ENCODE measurements around the gene TMEM253.

The TMEM253 gene

GRCh38 chr14:21088687-21089086, 12.2 kb upstream of the TMEM253 start:
- CTCF ChIA-PET = interaction anchor here (1.4 to 4.0 kb wide), 7 partner anchors 16 to 392 kb away, joined by 3 to 42 read pairs (median 16); partner anchors contain the start of gene ARHGEF40
- peaks cover 11 to 85% of the 10 kb centered on the region in 2 experiments; a peak in 2 of 3 replicates for H3K36me3 ChIP-seq (ENCODE audit: control insufficient read depth in 2 of 2, insufficient read depth in 1 of 2, low read length in 2 of 2)
- POLR2A ChIA-PET = interaction anchor here (0.9 to 9.9 kb wide), 4 partner anchors 9 to 17 kb away, joined by 3 to 71 read pairs (median 4); partner anchors contain the start of genes ARHGEF40 and ZNF219
- H3K4me3 ChIP-seq (ENCODE audit: low read depth, low read length) = no peak overlapping the region
- H3K4me1 ChIP-seq (ENCODE audit: control insufficient read depth, insufficient read depth, low read length) = peaks cover under 1% of the 10 kb centered on the region; the same call in 1 of the 2 replicates
- TF ChIP-seq ZNF133 (tag by site-specific recombination; IDR thresholded peaks at IDR 0.05) (no peak), ZNF514 (tag by site-specific recombination; IDR thresholded peaks at IDR 0.05) (no peak), ZBTB20 (tag by site-specific recombination; IDR thresholded peaks at IDR 0.05) (no peak), HIC1 (tag by site-specific recombination; IDR thresholded peaks at IDR 0.05) (no peak), WT1 (tag by site-specific recombination; IDR thresholded peaks at IDR 0.05) (no peak), ZNF610 (tag by site-specific recombination; IDR thresholded peaks at IDR 0.05; ENCODE audit: borderline replicate concordance) (no peak), ZNF529 (tag by site-specific recombination; IDR thresholded peaks at IDR 0.05; ENCODE audit: insufficient replicate concordance) (no peak)
- TF ChIP-seq, protein P1, sequence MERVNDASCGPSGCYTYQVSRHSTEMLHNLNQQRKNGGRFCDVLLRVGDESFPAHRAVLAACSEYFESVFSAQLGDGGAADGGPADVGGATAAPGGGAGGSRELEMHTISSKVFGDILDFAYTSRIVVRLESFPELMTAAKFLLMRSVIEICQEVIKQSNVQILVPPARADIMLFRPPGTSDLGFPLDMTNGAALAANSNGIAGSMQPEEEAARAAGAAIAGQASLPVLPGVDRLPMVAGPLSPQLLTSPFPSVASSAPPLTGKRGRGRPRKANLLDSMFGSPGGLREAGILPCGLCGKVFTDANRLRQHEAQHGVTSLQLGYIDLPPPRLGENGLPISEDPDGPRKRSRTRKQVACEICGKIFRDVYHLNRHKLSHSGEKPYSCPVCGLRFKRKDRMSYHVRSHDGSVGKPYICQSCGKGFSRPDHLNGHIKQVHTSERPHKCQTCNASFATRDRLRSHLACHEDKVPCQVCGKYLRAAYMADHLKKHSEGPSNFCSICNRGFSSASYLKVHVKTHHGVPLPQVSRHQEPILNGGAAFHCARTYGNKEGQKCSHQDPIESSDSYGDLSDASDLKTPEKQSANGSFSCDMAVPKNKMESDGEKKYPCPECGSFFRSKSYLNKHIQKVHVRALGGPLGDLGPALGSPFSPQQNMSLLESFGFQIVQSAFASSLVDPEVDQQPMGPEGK (tag by site-specific recombination; IDR thresholded peaks at IDR 0.05) = no peak
- no peak overlapping the region for H3K27ac ChIP-seq (ENCODE audit: extremely low read depth, low read depth, low read length)
- no peaks in the 10 kb centered on the region for H3K9me3 ChIP-seq (ENCODE audit: control insufficient read depth, insufficient read depth, low read depth, low read length)

DNA sequence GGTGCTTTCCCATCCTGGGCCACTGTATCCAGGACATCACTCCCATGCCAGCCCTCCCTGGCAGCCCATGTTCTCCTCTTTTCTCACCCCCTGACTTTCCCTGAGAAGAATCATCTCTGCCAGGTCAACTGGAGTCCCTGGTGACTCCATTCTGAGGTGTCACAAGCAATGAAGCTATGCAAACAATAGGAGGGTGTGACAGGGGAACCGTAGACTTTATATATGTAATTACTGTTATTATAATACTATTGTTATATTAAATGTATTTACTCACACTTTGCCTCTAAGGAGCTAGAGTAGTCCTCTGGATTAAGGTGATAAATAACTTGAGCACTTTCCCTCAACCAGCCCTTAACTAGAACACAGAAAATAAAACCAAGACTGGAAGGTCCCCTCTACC, 11.6 kb upstream of the TMEM253 start:
- H3K4me1 ChIP-seq (ENCODE audit: control insufficient read depth, insufficient read depth, low read length) = peaks cover 6% of the 10 kb centered on the region; the same call in 1 of the 2 replicates
- no peak for TF ChIP-seq ZNF37A (tag by site-specific recombination; IDR thresholded peaks at IDR 0.05)
- TF ChIP-seq KLF9 (tag by site-specific recombination; IDR thresholded peaks at IDR 0.05; ENCODE audit: low read depth) = no peak

GRCh38 chr14:21089877-21090193, 11.0 kb upstream of the TMEM253 start:
- ChIA-PET CTCF (interaction anchor here (0.6 to 4.0 kb wide), 12 partner anchors 10 to 283 kb away, joined by 3 to 42 read pairs (median 4); partner anchors contain the start of gene ARHGEF40), POLR2A (interaction anchor here (0.9 to 9.9 kb wide), 4 partner anchors 9 to 75 kb away, joined by 4 to 71 read pairs (median 5); partner anchors contain the start of genes ARHGEF40 and ZNF219)
- peaks cover 11 to 73% of the 10 kb centered on the region in 2 experiments; a peak in 2 of 3 replicates for H3K36me3 ChIP-seq (ENCODE audit: control insufficient read depth in 2 of 2, insufficient read depth in 1 of 2, low read length in 2 of 2)
- no peak for TF ChIP-seq FEZF1 (tag by site-specific recombination; IDR thresholded peaks at IDR 0.05)
- no peak for TF ChIP-seq GLI4 (tag by site-specific recombination; IDR thresholded peaks at IDR 0.05)
- TF ChIP-seq ZNF140 (tag by site-specific recombination; IDR thresholded peaks at IDR 0.05) = no peak
- TF ChIP-seq, protein P2, sequence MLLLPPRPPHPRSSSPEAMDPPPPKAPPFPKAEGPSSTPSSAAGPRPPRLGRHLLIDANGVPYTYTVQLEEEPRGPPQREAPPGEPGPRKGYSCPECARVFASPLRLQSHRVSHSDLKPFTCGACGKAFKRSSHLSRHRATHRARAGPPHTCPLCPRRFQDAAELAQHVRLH (tag by site-specific recombination; IDR thresholded peaks at IDR 0.05) = no peak
- no peak for TF ChIP-seq ZNF112 (tag by site-specific recombination; IDR thresholded peaks at IDR 0.05)
- TF ChIP-seq ZNF394 (tag by site-specific recombination; IDR thresholded peaks at IDR 0.05; ENCODE audit: borderline replicate concordance) = no peak
- no peak for TF ChIP-seq ZNF837 (tag by site-specific recombination; IDR thresholded peaks at IDR 0.05)
- TF ChIP-seq ZNF514 (tag by site-specific recombination; IDR thresholded peaks at IDR 0.05) = no peak
- TF ChIP-seq ZNF521 (tag by site-specific recombination; IDR thresholded peaks at IDR 0.05) = no peak
- TF ChIP-seq ZNF747 (tag by site-specific recombination; IDR thresholded peaks at IDR 0.05) = no peak
- no peak for TF ChIP-seq GLIS2 (tag by site-specific recombination; IDR thresholded peaks at IDR 0.05)
- TF ChIP-seq ZNF10 (tag by site-specific recombination; IDR thresholded peaks at IDR 0.05) = no peak
- no peak for TF ChIP-seq ZNF555 (tag by site-specific recombination; conservative IDR thresholded peaks at IDR 0.05)
- no peak for TF ChIP-seq ZSCAN23 (tag by site-specific recombination; IDR thresholded peaks at IDR 0.05)
- TF ChIP-seq ZNF138 (tag by site-specific recombination; IDR thresholded peaks at IDR 0.05; ENCODE audit: borderline replicate concordance) = no peak
- no peaks in the 10 kb centered on the region for H3K9me3 ChIP-seq (ENCODE audit: control insufficient read depth, insufficient read depth, low read depth, low read length)
- H3K4me1 ChIP-seq (ENCODE audit: control insufficient read depth, insufficient read depth, low read length) = peaks cover 8% of the 10 kb centered on the region; the same call in 1 of the 2 replicates
- H3K27ac ChIP-seq (ENCODE audit: extremely low read depth, low read depth, low read length) = no peak overlapping the region
- H3K4me3 ChIP-seq (ENCODE audit: low read depth, low read length) = no peak overlapping the region

More for the DNA sequence above, 11.6 kb upstream of the TMEM253 start:
- Histone ChIP-seq H3K9me3 (ENCODE audit: control insufficient read depth, insufficient read depth, low read depth, low read length) (no peaks in the 10 kb centered on the region), H3K36me3 (ENCODE audit: control insufficient read depth in 2 of 2, insufficient read depth in 1 of 2, low read length in 2 of 2) (peaks cover 11 to 79% of the 10 kb centered on the region in 2 experiments; a peak in 2 of 3 replicates), H3K27ac (ENCODE audit: extremely low read depth, low read depth, low read length) (no peak overlapping the region), H3K4me3 (ENCODE audit: low read depth, low read length) (no peak overlapping the region)
- POLR2A ChIA-PET = interaction anchor here (0.9 to 9.9 kb wide), 4 partner anchors 9 to 18 kb away, joined by 3 to 71 read pairs (median 5); partner anchors contain the start of genes ARHGEF40 and ZNF219
- CTCF ChIA-PET = interaction anchor here (0.7 to 4.0 kb wide), 11 partner anchors 11 to 84 kb away, joined by 3 to 42 read pairs (median 5); partner anchors contain the start of gene ARHGEF40

Data from HEK293 (cell line).